K562 (cell line): Measurements from ENCODE around the gene NACC1. TPM values are rescaled to one million over a fixed set of nuclear protein-coding genes. Genes with fewer than 3 reads are reported as not detected.

Experiments
- CBX2 ChIP-seq: fragments of 200-600 bp; sonication (generic); IDR thresholded peaks from one replicate; pipeline ENCODE4 v1.6.1; 2012; ENCODE audit warnings: mild to moderate bottlenecking, low read length, inconsistent platforms; ENCODE audit not compliant: insufficient read depth, poor library complexity, severe bottlenecking
- HDAC2 ChIP-seq: fragments of 450-650 bp; IDR thresholded peaks from 2 replicates; pipeline ENCODE4 v1.6.1; 2016; ENCODE audit warnings: mild to moderate bottlenecking
- HNRNPK ChIP-seq: fragments of 200-400 bp; formaldehyde crosslinking; IDR thresholded peaks from one replicate; pipeline ENCODE4 v1.6.1; 2018; ENCODE audit warnings: mild to moderate bottlenecking, low read depth, low read length; ENCODE audit not compliant: poor library complexity, severe bottlenecking
- MEF2D ChIP-seq: conservative IDR thresholded peaks from 2 replicates; pipeline ENCODE4 v1.6.1; 2016; ENCODE audit warnings: low read depth, missing genetic modification characterization, missing compliant biosample characterization
- MNT ChIP-seq, 2 experiments: fragments of 450-650 bp; conservative IDR thresholded peaks; 2 replicates each; pipeline ENCODE4 v1.6.1; 2017; ENCODE audit warnings: mild to moderate bottlenecking in 2 of 2, moderate library complexity in 2 of 2
- NR1H2 ChIP-seq: sonication (generic); formaldehyde crosslinking; IDR thresholded peaks from 2 replicates; pipeline ENCODE4 v1.4.0; 2020; ENCODE audit warnings: mild to moderate bottlenecking, missing genetic modification reagents
- PCBP2 ChIP-seq: fragments of 200-400 bp; formaldehyde crosslinking; IDR thresholded peaks from 2 replicates; pipeline ENCODE4 v1.6.1; 2018; ENCODE audit warnings: low read length, low read depth, mild to moderate bottlenecking, moderate library complexity; ENCODE audit not compliant: poor library complexity, severe bottlenecking
- polyA plus RNA-seq, 8 experiments: library from polyadenylated mRNA; depleted of rRNA in 4 of 8; stranded (reverse) in 5 of 8; unstranded in 3 of 8; fragments of >200 nt; fragmentation: Nextera tagmentation in 2 of 8; fragmentation: Illumina TruSeq in 1 of 8; extraction: Ambion mirVana in 2 of 8; extraction: Trizol in 1 of 8; gene quantifications; 2 replicates each; pipeline versions ENCODE4 v1.2.1 to v1.2.3, GENCODE V29; 2011 to 2014; ENCODE audit warnings: inconsistent platforms in 1 of 8, missing spikeins in 1 of 8
- total RNA-seq, 7 experiments: library from RNA; depleted of rRNA in 6 of 7; stranded (reverse); fragments of >200 nt in 6 of 7; fragmentation: Illumina TruSeq in 2 of 7; extraction: Trizol in 2 of 7; gene quantifications; 2 replicates each; pipeline versions ENCODE4 v1.2.1 to v1.2.3, GENCODE V29; 2011 to 2021; ENCODE audit warnings: low replicate concordance in 1 of 7
- TF ChIP-seq, protein P1 (sequence below): fragments of 250-450 bp; sonication (Bioruptor Pico); IDR thresholded peaks from 2 replicates; pipeline ENCODE4 v1.5.0; 2022; ENCODE audit warnings: mild to moderate bottlenecking
- TF ChIP-seq, protein P2 (sequence below): sonication (generic); formaldehyde crosslinking; IDR thresholded peaks from 2 replicates; pipeline ENCODE4 v1.8.0; 2022; ENCODE audit warnings: missing genetic modification reagents, mild to moderate bottlenecking, borderline replicate concordance
- TF ChIP-seq, protein P3 (sequence below): fragments of 450-650 bp; IDR thresholded peaks from 2 replicates; pipeline ENCODE4 v1.6.1; 2016; ENCODE audit warnings: mild to moderate bottlenecking
- TF ChIP-seq, protein P4 (sequence below), 2 experiments: fragments of 450-650 bp in 1 of 2; IDR thresholded peaks; 2 replicates each; pipeline ENCODE4 v1.6.1; 2011 to 2017; ENCODE audit warnings: low read depth in 2 of 2, antibody characterized with exemption in 1 of 2, borderline replicate concordance in 1 of 2, low read length in 1 of 2, mild to moderate bottlenecking in 1 of 2, mixed read lengths in 1 of 2; ENCODE audit not compliant: control insufficient read depth in 1 of 2

NACC1 gene
- total and polyA plus RNA-seq, 9 of the 15 experiments (the other 6 are each of a cell fraction or from before 2014, with no cell fraction given): 0.04 to 96.6 (median 25.8) TPM

- TF ChIP-seq, protein P1, sequence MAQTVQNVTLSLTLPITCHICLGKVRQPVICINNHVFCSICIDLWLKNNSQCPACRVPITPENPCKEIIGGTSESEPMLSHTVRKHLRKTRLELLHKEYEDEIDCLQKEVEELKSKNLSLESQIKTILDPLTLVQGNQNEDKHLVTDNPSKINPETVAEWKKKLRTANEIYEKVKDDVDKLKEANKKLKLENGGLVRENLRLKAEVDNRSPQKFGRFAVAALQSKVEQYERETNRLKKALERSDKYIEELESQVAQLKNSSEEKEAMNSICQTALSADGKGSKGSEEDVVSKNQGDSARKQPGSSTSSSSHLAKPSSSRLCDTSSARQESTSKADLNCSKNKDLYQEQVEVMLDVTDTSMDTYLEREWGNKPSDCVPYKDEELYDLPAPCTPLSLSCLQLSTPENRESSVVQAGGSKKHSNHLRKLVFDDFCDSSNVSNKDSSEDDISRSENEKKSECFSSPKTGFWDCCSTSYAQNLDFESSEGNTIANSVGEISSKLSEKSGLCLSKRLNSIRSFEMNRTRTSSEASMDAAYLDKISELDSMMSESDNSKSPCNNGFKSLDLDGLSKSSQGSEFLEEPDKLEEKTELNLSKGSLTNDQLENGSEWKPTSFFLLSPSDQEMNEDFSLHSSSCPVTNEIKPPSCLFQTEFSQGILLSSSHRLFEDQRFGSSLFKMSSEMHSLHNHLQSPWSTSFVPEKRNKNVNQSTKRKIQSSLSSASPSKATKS (CRISPR knock-in tag): no peak
- TF ChIP-seq PCBP2 (no peak), MNT (conservative IDR thresholded peaks at IDR 0.05) (peak; percentile 32 to 66; a peak in 2 of 4 replicates), HDAC2 (no peak), MEF2D (tag) (no peak), NR1H2 (CRISPR knock-in tag) (no peak; the same call in 1 of the 2 replicates), HNRNPK (no peak), CBX2 (no peak)
- TF ChIP-seq, protein P2, sequence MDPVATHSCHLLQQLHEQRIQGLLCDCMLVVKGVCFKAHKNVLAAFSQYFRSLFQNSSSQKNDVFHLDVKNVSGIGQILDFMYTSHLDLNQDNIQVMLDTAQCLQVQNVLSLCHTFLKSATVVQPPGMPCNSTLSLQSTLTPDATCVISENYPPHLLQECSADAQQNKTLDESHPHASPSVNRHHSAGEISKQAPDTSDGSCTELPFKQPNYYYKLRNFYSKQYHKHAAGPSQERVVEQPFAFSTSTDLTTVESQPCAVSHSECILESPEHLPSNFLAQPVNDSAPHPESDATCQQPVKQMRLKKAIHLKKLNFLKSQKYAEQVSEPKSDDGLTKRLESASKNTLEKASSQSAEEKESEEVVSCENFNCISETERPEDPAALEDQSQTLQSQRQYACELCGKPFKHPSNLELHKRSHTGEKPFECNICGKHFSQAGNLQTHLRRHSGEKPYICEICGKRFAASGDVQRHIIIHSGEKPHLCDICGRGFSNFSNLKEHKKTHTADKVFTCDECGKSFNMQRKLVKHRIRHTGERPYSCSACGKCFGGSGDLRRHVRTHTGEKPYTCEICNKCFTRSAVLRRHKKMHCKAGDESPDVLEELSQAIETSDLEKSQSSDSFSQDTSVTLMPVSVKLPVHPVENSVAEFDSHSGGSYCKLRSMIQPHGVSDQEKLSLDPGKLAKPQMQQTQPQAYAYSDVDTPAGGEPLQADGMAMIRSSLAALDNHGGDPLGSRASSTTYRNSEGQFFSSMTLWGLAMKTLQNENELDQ (CRISPR knock-in tag): no peak
- TF ChIP-seq, protein P3, sequence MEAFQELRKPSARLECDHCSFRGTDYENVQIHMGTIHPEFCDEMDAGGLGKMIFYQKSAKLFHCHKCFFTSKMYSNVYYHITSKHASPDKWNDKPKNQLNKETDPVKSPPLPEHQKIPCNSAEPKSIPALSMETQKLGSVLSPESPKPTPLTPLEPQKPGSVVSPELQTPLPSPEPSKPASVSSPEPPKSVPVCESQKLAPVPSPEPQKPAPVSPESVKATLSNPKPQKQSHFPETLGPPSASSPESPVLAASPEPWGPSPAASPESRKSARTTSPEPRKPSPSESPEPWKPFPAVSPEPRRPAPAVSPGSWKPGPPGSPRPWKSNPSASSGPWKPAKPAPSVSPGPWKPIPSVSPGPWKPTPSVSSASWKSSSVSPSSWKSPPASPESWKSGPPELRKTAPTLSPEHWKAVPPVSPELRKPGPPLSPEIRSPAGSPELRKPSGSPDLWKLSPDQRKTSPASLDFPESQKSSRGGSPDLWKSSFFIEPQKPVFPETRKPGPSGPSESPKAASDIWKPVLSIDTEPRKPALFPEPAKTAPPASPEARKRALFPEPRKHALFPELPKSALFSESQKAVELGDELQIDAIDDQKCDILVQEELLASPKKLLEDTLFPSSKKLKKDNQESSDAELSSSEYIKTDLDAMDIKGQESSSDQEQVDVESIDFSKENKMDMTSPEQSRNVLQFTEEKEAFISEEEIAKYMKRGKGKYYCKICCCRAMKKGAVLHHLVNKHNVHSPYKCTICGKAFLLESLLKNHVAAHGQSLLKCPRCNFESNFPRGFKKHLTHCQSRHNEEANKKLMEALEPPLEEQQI: no peak
- TF ChIP-seq, protein P4, sequence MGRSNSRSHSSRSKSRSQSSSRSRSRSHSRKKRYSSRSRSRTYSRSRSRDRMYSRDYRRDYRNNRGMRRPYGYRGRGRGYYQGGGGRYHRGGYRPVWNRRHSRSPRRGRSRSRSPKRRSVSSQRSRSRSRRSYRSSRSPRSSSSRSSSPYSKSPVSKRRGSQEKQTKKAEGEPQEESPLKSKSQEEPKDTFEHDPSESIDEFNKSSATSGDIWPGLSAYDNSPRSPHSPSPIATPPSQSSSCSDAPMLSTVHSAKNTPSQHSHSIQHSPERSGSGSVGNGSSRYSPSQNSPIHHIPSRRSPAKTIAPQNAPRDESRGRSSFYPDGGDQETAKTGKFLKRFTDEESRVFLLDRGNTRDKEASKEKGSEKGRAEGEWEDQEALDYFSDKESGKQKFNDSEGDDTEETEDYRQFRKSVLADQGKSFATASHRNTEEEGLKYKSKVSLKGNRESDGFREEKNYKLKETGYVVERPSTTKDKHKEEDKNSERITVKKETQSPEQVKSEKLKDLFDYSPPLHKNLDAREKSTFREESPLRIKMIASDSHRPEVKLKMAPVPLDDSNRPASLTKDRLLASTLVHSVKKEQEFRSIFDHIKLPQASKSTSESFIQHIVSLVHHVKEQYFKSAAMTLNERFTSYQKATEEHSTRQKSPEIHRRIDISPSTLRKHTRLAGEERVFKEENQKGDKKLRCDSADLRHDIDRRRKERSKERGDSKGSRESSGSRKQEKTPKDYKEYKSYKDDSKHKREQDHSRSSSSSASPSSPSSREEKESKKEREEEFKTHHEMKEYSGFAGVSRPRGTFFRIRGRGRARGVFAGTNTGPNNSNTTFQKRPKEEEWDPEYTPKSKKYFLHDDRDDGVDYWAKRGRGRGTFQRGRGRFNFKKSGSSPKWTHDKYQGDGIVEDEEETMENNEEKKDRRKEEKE (IDR thresholded peaks at IDR 0.05; ENCODE audit: borderline replicate concordance in 1 of 2, control insufficient read depth in 1 of 2, low read depth in 2 of 2, low read length in 1 of 2): 0 out of 4 replicates have a peak, but pooled peaks of 1 of the 2 experiments have one; percentile 37
These were observed 18.7 kb upstream of the NACC1 start (continued) for GRCh38 chr19:13099073-13099999.
